Measurements from ENCODE around the gene OR7A17.

The OR7A17 gene

GRCh38 chr19:14886032-14886431, at the start of gene OR7A17:
TSS of gene OR7A17 (minus strand) at chr19:14886132. CDS start at chr19:14881355, 4,777 bp downstream.
- Histone ChIP-seq H3K9me2 (replicated peaks; ENCODE audit: low read depth, low read length) (no peaks in the 10 kb centered on the region), H3F3A (ENCODE audit: low read depth) (no peaks in the 10 kb centered on the region), H2AFZ (ENCODE audit: low read length) (no peak within 1 kb of the TSS), H4K20me1 (ENCODE audit: insufficient read depth, low read length, poor library complexity, severe bottlenecking) (no peaks in the 10 kb centered on the region), H3K4me3 (ENCODE audit: low read length, poor library complexity, severe bottlenecking) (no peak within 1 kb of the TSS), H3K4me1 (ENCODE audit: insufficient read depth, low read length, poor library complexity, severe bottlenecking) (no peaks in the 10 kb centered on the region), H3K79me2 (ENCODE audit: insufficient read depth, low read length) (no peaks in the 10 kb centered on the region), H3K9ac (ENCODE audit: low read depth, low read length, poor library complexity, severe bottlenecking) (no peak within 1 kb of the TSS), H3K27me3 (ENCODE audit: insufficient read depth, low read length, poor library complexity, severe bottlenecking) (no peaks in the 10 kb centered on the region), H3K4me2 (ENCODE audit: low read depth, low read length, poor library complexity, severe bottlenecking) (no peak within 1 kb of the TSS), H3K36me3 (ENCODE audit: insufficient read depth, low read length) (no peaks in the 10 kb centered on the region), H3K9me3 (ENCODE audit: insufficient read depth, low read depth, low read length) (no peaks in the 10 kb centered on the region)
- TF ChIP-seq CTCF (conservative IDR thresholded peaks at IDR 0.05; ENCODE audit: low read length) = no peak

GRCh38 chr19:14933506-14933905, 47.6 kb upstream of the OR7A17 start:
- no peaks in the 10 kb centered on the region for H3K79me2 ChIP-seq (ENCODE audit: insufficient read depth, low read length)
- H3K36me3 ChIP-seq (ENCODE audit: insufficient read depth, low read length) = no peaks in the 10 kb centered on the region
- no peaks in the 10 kb centered on the region for H3K27me3 ChIP-seq (ENCODE audit: insufficient read depth, low read length, poor library complexity, severe bottlenecking)
- no peaks in the 10 kb centered on the region for H3K9me3 ChIP-seq (ENCODE audit: insufficient read depth, low read depth, low read length)
- TF ChIP-seq EZH2phosphoT487 (IDR thresholded peaks at IDR 0.05; ENCODE audit: borderline replicate concordance) (no peak), CTCF (conservative IDR thresholded peaks at IDR 0.05; ENCODE audit: low read length) (no peak)
- H3K9me2 ChIP-seq (replicated peaks; ENCODE audit: low read depth, low read length) = no peaks in the 10 kb centered on the region
- no peaks in the 10 kb centered on the region for H4K20me1 ChIP-seq (ENCODE audit: insufficient read depth, low read length, poor library complexity, severe bottlenecking)
- no peak overlapping the region for H3K4me2 ChIP-seq (ENCODE audit: low read depth, low read length, poor library complexity, severe bottlenecking)
- H2AFZ ChIP-seq (ENCODE audit: low read length) = no peak overlapping the region
- no peak overlapping the region for H3K4me3 ChIP-seq (ENCODE audit: low read length, poor library complexity, severe bottlenecking)
- H3K4me1 ChIP-seq (ENCODE audit: insufficient read depth, low read length, poor library complexity, severe bottlenecking) = no peaks in the 10 kb centered on the region
- H3F3A ChIP-seq (ENCODE audit: low read depth) = no peaks in the 10 kb centered on the region
- H3K9ac ChIP-seq (ENCODE audit: low read depth, low read length, poor library complexity, severe bottlenecking) = no peak overlapping the region

- no peak overlapping the region for H2AFZ ChIP-seq (ENCODE audit: low read length)
- TF ChIP-seq EZH2phosphoT487 (IDR thresholded peaks at IDR 0.05; ENCODE audit: borderline replicate concordance) = no peak
- TF ChIP-seq CTCF (conservative IDR thresholded peaks at IDR 0.05; ENCODE audit: low read length) = no peak
Measured at GRCh38 chr19:14916848-14917247, 30.9 kb upstream of the OR7A17 start.

More at GRCh38 chr19:14916848-14917247, 30.9 kb upstream of the OR7A17 start:
- H3K4me1 ChIP-seq (ENCODE audit: insufficient read depth, low read length, poor library complexity, severe bottlenecking) = no peaks in the 10 kb centered on the region
- no peaks in the 10 kb centered on the region for H3K9me3 ChIP-seq (ENCODE audit: insufficient read depth, low read depth, low read length)
- no peaks in the 10 kb centered on the region for H3F3A ChIP-seq (ENCODE audit: low read depth)
- no peak overlapping the region for H3K4me2 ChIP-seq (ENCODE audit: low read depth, low read length, poor library complexity, severe bottlenecking)
- no peaks in the 10 kb centered on the region for H4K20me1 ChIP-seq (ENCODE audit: insufficient read depth, low read length, poor library complexity, severe bottlenecking)
- H3K36me3 ChIP-seq (ENCODE audit: insufficient read depth, low read length) = no peaks in the 10 kb centered on the region
- no peak overlapping the region for H3K4me3 ChIP-seq (ENCODE audit: low read length, poor library complexity, severe bottlenecking)
- no peak overlapping the region for H3K9ac ChIP-seq (ENCODE audit: low read depth, low read length, poor library complexity, severe bottlenecking)
- H3K79me2 ChIP-seq (ENCODE audit: insufficient read depth, low read length) = no peaks in the 10 kb centered on the region
- no peaks in the 10 kb centered on the region for H3K27me3 ChIP-seq (ENCODE audit: insufficient read depth, low read length, poor library complexity, severe bottlenecking)
- H3K9me2 ChIP-seq (replicated peaks; ENCODE audit: low read depth, low read length) = no peaks in the 10 kb centered on the region
